PFSK-1 (cell line): ENCODE results near the gene CATSPERE.

ENCODE experiments used
- FOXP2 ChIP-seq: optimal IDR thresholded peaks from 2 replicates; pipeline ENCODE3; 2011; ENCODE audit warnings: borderline replicate concordance, control low read depth, inconsistent platforms; ENCODE audit not compliant: insufficient read depth; ENCODE audit errors: extremely low read length, extremely low read depth
- POLR2AphosphoS5 ChIP-seq: IDR thresholded peaks from 2 replicates; pipeline ENCODE4 v1.6.1; 2012; ENCODE audit warnings: low read depth, mild to moderate bottlenecking, control low read depth, low read length, moderate library complexity
- SIN3A ChIP-seq: IDR thresholded peaks from 2 replicates; pipeline ENCODE4 v1.6.1; 2012; ENCODE audit warnings: mild to moderate bottlenecking, low read length, moderate library complexity, borderline replicate concordance; ENCODE audit not compliant: insufficient read depth
- TAF1 ChIP-seq: IDR thresholded peaks from 2 replicates; pipeline ENCODE4 v1.6.1; 2012; ENCODE audit warnings: low read length, control low read depth, borderline replicate concordance; ENCODE audit not compliant: insufficient read depth
- TF ChIP-seq, protein P1 (sequence below), 2 experiments: IDR thresholded peaks; 2 replicates each; pipeline versions ENCODE4 v1.6.1 to v1.8.0; 2011 to 2012; ENCODE audit warnings: low read depth in 2 of 2, low read length in 2 of 2, control low read depth in 1 of 2, inconsistent platforms in 1 of 2, mild to moderate bottlenecking in 1 of 2, moderate library complexity in 1 of 2; ENCODE audit not compliant: insufficient read depth in 1 of 2

CATSPERE gene

DNA sequence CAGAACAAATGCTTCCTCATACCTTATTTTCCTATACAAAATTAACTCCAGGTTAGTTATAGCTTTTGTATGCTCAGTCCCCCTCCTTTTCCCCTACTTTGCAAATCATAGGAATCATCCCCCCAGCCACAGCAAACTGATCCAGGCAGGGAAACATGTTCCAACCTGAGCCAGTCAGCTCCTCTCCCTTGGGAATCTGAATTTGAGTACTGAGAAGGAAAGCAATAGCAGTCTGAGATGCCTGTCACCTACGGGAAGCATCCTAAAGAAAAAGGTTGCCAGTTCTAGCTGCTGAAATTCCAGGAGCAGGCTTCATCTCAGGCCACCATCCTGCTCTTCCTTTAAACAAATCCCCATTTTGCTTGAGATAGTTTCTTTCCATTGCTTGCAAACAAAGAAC lies 16.2 kb upstream of the CATSPERE start:
- TF ChIP-seq TAF1 = no peak

DNA sequence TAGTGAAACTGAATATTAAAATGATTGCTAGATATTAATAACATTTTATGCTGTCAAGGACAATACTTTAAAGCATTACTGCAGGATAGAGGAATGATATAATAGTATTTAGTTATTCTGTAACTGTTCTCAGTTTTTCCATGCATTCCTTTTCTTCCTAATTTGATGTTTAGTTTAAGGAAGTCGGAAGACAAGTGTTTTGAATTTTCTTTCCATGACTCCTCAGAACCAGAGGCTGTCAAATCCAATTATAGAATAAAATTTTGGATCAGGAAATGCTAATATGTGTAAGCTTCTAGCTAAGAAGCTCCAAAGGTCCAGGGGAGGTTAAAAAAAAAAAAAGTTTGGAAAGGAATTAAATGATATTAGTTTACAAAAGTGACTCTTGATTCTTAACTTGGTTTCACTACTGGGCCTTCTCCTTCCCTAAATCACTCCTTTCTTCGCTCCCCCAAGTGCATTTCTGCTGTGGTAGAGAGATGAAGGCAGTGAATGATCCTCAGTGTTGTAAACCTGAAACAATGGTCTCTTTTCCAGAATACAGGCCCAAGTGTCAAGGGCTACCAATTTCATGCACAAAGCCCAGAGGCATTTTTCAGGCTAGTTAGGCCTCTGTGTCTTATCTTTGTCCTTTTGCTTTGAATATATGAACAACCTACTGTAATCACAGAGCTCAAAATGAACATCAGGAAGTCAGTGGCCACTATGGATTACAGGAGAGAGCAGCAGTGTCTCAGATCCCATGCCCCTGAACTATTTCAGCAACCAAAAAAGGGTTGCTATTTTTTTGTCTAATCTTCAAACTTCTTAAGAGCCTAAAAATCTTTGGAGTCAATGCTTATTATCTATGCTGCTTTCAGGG lies 15.5 kb upstream of the CATSPERE start:
- TF ChIP-seq, protein P1, sequence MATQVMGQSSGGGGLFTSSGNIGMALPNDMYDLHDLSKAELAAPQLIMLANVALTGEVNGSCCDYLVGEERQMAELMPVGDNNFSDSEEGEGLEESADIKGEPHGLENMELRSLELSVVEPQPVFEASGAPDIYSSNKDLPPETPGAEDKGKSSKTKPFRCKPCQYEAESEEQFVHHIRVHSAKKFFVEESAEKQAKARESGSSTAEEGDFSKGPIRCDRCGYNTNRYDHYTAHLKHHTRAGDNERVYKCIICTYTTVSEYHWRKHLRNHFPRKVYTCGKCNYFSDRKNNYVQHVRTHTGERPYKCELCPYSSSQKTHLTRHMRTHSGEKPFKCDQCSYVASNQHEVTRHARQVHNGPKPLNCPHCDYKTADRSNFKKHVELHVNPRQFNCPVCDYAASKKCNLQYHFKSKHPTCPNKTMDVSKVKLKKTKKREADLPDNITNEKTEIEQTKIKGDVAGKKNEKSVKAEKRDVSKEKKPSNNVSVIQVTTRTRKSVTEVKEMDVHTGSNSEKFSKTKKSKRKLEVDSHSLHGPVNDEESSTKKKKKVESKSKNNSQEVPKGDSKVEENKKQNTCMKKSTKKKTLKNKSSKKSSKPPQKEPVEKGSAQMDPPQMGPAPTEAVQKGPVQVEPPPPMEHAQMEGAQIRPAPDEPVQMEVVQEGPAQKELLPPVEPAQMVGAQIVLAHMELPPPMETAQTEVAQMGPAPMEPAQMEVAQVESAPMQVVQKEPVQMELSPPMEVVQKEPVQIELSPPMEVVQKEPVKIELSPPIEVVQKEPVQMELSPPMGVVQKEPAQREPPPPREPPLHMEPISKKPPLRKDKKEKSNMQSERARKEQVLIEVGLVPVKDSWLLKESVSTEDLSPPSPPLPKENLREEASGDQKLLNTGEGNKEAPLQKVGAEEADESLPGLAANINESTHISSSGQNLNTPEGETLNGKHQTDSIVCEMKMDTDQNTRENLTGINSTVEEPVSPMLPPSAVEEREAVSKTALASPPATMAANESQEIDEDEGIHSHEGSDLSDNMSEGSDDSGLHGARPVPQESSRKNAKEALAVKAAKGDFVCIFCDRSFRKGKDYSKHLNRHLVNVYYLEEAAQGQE (IDR thresholded peaks at IDR 0.05; ENCODE audit: insufficient read depth in 1 of 2, low read depth in 2 of 2, low read length in 2 of 2) = no peak
- TF ChIP-seq POLR2AphosphoS5 = no peak
- no peak for TF ChIP-seq TAF1

DNA sequence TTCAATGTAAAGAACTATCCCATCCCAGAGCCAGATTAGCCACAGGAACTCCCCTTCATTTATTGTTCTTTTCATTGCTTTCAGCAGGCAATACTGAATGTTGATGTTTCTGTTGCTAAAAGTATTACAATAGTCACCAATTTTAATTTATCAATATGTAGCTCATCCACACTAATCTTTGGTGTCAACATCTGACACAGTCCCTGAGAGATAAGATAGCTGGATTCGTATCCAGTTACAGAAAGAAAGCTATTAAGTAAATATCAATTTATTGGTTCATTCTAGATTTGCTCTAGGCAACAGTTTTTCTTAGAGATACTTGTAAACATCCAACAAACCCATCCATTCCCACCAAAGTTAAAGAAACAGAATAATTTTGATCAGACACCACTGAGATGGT lies 14.0 kb upstream of the CATSPERE start:
- TF ChIP-seq FOXP2 (no peak), SIN3A (no peak), TAF1 (no peak), POLR2AphosphoS5 (no peak)
- TF ChIP-seq, protein P1 (IDR thresholded peaks at IDR 0.05; ENCODE audit: insufficient read depth in 1 of 2, low read depth in 2 of 2, low read length in 2 of 2) = no peak

DNA sequence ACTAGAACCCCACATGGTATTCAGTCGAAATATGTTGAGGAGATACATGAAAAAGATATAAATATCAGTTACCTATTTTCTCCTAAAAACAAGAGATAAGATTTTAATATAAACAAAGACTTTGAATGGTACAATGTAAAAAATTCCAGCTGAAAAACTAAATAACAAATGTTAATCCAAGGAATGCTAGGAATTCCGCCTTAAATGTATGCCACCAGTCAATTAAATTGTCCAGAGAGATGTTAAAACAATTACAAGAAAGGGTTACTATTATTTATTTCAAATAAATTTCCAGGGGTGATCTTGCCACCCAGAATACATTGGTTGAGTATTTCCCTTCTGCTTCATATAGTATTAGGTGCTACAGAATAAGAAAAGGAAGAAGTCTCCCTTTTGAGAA lies 13.5 kb upstream of the CATSPERE start:
- TF ChIP-seq TAF1 = no peak
- TF ChIP-seq FOXP2 = no peak
- TF ChIP-seq, protein P1 (IDR thresholded peaks at IDR 0.05; ENCODE audit: insufficient read depth in 1 of 2, low read depth in 2 of 2, low read length in 2 of 2) = no peak
- no peak for TF ChIP-seq SIN3A
- no peak for TF ChIP-seq POLR2AphosphoS5

DNA sequence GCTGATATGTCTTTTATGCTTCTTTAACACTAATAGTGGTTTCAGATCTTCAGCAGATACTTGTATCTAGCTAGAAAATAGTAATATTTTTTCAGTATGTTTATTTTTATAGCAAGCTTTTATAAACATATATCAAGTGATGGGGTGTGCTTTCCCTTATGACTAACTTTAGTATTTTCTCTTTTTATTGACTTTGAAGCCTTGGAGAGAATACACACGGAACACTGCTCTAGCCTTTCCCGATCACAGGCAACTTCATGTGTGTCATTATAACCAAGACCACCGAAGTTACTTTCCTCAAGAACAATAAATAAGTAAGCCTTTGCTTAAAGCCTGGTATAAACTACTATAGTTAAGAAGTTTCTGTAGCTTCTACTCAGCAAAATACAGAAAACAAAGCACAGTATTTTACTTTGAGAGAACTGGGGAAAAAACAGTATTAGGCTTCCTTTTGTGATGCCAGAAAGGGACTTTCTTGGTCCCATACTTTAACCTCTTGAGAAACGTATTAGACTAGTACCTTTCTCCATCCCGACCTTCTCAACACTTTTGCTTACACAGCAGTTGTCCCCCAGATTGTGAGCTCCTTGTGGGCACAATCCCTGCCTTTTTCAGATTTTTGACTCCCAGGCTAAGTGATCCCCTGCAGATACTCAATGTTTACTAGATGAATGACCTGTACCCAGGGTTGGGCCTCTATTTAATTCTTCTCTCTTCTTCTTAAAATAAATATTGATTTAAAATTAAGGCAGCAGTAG lies 12.6 kb upstream of the CATSPERE start:
- no peak for TF ChIP-seq SIN3A
- TF ChIP-seq POLR2AphosphoS5 = no peak
- TF ChIP-seq FOXP2 = no peak
- TF ChIP-seq, protein P1 (IDR thresholded peaks at IDR 0.05; ENCODE audit: insufficient read depth in 1 of 2, low read depth in 2 of 2, low read length in 2 of 2) = no peak
- no peak for TF ChIP-seq TAF1
